Endometrium (tissue), 2 donors: ENCODE results near the gene GPR50.

Source experiments
- FAIRE-seq: peaks from 2 replicates; lab custom pipeline; 2012; peaks lifted over from hg19 to GRCh38; lab: Jason Lieb, UNC
- donor health status: control.
- donor health status: control.

GPR50 gene

GRCh38 chrX:151176231-151176750 is at the start of gene GPR50:
TSS of gene GPR50 (plus strand) at chrX:151176584. CDS start at chrX:151176722, 138 bp downstream.
- FAIRE-seq: no peak

DNA sequence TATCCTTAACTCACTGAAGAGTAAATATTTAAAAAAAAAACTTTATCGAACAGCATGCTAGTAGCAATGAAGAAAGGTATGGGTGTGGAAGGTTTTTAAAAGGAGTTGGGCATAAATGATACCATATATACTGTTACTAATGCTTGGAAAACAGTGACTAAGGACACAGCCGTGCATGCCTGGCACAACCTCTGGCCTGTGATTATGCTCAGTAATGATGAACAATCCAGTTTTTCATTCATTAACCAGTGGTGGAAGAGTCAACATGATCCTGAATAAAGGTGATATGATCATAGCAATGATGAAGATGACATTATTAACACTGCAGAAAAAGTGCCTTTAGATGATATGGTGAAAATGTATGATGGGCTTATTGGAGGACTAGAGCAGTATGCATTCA is 43.9 kb upstream of the GPR50 start:
- FAIRE-seq: no peak

GRCh38 chrX:151151665-151152267 is 24.6 kb upstream of the GPR50 start:
- FAIRE-seq: no peak

- no peak for FAIRE-seq
Observed at GRCh38 chrX:151153086-151153485, 23.3 kb upstream of the GPR50 start.

DNA sequence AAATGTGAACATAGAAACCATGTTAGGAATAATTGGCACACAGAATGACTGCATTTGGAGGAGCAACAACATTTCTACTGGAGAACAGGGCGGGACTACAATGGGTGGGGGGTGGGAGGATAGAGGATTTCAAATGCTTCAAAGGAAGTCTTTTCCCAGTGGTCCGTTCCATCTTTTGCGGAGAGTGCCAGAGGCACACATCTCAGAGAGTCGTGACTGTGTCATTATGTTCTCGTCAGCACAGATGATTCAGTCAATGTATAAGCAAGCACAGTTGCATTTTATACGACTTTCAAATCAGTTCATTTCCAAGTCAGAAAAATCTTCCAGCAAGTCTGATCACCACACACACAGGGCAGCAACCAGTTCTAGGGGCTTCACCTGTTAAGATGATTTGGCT is 22.7 kb upstream of the GPR50 start:
- FAIRE-seq: no peak

DNA sequence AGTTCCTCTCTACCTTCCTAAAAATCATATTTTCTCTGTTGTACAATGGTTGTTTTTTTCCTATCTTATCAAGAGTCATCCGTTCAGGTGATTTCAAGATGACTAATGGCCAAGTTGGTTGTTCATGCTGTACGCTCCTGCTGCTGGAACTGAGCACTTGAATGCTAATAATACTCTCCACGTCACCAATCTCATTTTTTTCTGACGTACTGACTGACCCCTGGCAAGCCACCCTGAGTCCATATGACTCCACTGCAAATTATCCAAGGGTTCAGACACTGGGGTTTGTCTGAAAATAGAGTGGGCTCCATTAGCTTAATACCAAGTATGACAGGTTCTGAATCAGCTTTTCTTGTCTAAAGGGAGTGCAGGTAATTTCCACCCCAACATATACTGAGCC is 21.1 kb upstream of the GPR50 start:
- no peak for FAIRE-seq

GRCh38 chrX:151161690-151162089 is 14.7 kb upstream of the GPR50 start:
- FAIRE-seq: no peak

DNA sequence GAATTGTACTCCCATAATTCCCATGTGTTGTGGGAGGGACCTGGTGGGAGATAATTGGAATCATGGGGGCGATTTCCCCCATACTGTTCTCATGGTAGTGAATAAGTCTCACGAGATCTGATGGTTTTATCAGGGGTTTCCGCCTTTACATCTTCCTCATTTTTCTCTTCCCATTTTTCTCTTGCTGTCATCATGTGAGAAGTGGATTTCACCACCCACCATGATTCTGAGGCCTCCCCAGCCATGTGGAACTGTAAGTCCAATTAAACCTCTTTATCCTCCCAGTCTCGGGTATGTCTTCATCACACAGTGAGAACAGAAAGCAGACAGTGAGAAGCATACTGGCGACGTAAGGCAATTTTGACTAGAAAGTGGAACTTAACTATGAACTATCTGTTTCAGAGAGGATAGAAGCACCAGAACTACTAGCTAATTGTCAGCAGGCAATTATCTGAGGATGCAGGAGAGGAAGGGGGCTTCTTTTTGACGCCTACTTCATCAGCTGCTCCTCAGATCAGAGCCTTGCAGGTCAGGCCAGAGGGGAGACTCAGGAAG is 8.5 kb upstream of the GPR50 start:
- no peak for FAIRE-seq

- no peak for FAIRE-seq
Observed at GRCh38 chrX:151169783-151170182, 6.6 kb upstream of the GPR50 start.

GRCh38 chrX:151174581-151175282 is 1.7 kb upstream of the GPR50 start:
- FAIRE-seq: no peak

DNA sequence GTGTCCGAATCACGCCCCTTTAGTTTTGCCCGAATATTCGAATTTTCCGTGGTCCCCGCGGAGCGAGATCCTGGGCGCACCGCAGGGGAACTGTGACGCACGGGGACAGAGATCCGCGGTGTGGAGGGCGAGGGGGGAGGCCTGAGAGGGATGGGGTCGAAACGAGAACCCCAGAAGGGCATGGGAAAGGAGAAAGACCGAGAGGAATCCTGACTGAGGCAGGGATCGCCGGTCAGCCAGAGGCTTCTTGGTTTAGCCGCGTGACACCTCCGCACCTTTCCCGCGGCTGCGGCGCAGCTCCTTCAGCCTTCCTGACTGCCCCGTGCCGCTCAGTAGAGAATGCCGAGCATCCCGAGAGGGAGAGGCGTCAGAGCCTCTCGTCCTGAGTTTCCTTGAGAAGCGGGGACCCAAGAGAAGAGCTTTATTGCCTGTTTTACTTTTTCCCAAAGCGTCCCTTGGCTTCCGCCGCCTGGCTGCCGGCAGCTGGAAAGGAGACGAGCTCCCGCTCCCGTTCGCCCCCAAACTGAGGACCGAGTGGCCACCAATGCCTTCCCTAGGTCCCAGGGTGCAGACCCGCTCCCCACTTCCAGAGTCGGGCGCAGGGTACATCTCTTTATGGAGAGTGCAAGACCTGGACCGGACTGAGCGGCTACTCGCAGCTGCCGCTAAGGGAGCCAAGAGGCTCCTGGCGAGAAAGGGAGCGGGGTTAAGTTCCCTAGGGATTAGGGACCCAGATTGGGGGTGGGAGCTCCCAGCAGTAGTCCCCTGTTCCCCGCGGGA is 911 bp upstream of the GPR50 start:
- no peak for FAIRE-seq

DNA sequence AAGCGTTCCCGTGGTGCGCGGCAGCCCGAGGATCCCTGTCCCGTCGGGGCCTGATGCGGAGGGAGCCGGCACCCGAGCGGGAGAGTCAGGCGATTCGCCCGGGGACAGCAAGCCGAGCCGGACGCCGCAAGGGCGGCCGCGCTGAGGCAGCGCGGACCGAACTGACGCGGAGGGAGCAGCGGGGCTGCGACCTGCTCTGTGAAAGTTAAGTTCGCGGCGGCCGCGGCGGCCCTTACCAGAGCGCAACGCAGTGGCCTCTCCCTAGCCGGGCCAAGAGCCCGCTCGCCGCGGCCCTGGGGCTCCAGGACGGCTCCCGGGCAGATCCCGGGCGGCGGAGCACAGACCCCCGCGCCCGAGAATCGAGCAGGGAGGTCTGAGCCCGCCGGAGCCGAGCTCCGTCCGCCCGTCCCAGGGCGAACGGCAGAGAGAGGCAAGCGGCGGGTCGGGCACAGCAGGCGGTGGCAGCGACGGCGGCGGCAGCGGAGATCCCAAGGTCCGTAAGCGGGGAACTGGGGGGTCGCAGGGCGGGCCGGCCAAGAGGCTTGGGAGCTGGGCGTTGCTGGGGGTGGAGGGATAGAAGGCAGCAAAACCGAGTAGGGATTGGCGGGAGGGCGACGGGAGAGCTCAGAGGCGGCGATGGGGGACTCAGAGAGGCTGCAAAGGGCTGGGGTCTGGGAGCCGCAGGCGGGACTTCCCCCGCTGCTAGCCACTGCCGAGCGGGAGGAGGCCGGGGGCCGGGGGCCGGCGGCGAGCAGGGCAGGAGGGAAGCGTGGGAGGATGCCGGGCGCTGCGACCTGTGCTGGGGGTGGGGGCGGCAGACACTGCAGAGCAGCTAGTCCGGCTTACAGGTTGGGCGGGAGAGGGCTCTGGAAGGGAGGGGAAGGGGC is 1.0 kb downstream of the GPR50 start:
- no peak for FAIRE-seq

DNA sequence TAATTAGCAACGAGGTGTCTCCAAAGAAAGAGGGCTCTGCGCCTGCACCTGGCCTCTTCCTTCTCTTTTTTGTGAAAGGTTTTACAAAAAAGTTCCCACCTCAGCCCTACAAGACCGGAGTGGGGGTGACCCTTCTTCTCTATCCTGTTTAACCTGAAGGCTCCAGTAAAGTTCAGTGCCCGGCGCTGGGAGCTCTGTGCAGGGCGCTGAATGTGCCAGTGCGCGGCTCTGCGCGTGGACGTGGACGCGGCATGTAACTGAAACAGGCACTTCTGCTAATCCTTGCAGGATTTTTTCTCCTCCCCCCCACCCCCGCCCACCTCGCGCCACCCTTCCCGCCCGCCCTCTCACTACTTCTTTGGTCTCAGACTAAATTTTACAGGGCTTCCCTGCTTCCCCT is 2.4 kb downstream of the GPR50 start:
- FAIRE-seq: no peak

GRCh38 chrX:151180400-151180799 is 4.0 kb downstream of the GPR50 start:
- FAIRE-seq: no peak

DNA sequence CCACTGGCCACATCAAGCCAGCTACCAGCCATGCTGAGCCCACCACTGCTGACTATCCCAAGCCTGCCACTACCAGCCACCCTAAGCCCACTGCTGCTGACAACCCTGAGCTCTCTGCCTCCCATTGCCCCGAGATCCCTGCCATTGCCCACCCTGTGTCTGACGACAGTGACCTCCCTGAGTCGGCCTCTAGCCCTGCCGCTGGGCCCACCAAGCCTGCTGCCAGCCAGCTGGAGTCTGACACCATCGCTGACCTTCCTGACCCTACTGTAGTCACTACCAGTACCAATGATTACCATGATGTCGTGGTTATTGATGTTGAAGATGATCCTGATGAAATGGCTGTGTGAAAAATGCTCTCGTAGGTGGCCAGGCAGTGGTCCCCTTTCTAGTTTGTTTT is 4.7 kb downstream of the GPR50 start:
- FAIRE-seq: no peak

DNA sequence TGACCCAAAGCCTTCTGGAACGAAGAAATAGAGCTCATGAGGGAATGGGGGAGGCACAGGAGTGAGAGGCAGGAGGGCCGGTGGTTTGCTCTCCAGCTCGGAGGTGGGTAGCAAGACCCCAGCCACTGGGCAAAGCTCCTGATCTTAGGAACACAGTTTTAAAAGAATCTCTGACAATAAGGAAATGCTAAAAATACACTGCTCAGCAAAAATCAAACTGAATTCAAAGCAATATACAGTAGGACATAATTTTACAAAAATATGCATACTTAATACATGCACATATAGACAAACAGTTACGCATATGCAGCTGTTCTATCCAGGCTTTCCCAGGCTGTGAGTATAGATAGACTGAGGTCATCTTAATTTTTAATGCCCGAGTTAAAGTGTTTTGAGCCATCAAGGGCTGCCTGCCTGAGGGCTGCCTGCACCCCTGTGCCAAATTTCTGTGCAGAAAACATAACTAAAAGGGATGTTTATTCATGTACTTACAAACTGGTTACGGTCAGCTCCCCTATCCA is 6.9 kb downstream of the GPR50 start:
- FAIRE-seq: no peak

DNA sequence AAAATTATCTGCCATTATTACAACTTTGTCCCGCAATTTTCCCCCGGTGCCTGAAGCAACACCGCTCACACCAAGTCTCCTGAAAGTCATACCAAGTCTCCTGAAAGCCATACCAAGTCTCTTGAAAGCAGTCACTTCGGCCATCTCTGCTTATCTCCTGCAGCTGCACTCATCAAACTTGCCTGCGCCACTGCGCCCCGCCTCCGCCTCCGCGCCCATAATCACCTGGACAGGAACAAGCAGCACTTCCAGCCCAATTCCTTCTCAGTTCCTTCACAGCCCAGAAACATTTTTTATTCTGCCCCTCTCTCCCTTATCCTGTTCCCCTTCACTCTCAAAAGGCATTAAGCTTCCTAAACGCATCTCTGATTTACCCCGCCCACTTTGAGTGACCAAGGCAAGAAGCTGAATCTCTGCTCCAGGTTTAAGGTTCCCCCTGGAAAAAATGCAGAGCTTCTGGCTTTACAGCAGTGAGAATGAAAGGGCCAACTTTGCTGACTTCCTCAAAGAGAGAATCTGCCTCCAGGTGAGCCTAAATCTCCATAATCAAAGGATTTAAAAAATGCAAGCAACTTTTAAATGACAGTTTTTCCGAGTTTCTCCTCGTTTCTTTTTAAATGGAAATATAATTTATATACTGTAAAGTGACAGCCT is 7.7 kb downstream of the GPR50 start:
- FAIRE-seq: no peak

DNA sequence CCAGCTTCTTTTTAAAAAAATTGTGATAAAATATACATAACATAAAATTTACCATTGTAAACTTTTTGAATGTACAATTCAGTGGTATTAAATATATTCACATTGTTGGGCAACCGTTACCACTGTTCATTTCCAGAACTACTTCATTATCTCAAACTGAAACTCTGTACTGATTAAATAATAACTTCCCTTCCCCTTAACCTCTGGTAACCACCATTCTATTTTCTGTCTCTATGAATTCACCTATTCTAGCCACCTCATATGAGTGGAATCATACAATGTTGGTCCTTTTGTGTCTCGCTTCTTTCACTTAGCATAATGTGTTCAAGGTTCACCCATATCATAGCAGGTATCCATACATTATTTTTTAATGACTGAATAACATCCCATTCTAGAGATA is 8.3 kb downstream of the GPR50 start:
- no peak for FAIRE-seq

DNA sequence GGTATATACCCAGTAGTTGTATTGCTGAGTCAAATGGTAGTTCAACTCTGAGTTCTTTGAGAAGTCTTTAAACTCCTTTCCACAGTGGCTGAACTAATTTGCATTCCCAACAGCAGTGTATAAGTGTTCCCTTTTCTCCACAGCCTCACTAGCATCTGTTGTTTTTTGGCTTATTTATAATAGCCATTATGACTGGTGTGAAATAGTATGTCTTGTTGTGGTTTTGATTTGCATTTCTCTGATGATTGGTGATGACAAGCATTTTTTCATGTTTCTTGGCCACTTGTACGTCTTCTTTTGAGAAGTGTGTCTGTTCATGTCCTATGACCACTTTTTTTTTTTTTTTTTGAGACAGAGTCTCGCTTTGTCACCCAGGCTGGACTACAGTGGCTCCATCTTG is 30.5 kb downstream of the GPR50 start:
- no peak for FAIRE-seq

DNA sequence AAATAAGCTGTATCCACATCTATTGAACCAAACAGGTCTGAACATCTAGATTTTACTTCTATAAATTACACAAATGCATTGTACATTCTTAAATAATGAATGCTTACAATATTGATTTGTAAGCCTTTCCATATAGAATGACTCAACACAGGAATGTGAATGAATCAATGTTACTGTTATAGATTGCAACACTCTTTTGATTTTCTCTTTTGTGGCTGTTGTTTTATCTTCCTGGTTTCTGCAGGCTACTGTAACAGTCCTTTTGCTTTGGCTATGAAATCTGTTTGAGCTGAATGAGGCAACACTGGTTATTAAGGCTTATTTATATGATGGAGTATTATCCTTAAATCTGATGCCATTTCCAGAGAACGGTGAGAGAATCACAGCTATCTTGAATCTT is 49.5 kb downstream of the GPR50 start:
- no peak for FAIRE-seq

DNA sequence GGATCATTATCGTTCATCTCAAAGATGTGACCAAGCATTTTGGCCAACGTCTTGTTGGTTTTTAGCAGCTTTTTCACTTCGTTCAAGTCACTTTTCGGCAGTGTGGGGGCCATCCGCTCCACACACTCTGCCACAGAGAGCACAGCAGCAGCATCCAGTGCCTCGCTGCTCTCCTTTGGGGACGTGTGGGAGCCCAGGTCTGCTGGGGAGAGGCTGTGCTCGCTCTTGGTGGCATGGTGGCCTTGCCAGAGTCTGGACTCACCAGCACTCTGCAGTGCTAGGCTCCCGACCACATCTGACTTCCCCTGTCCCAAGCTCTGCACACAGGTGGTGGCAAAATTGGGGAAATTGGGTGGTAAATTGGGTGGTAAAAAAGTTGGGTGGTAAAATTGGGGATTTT is 50.6 kb downstream of the GPR50 start:
- no peak for FAIRE-seq
